Activated T-helper 1 cell treated with anti-CD3 and anti-CD28 coated beads, Interleukin-12 subunit alpha, Interleukin-12 subunit beta, Interleukin-2, Interleukin-4 antibody, amounts not matched to agents 30 ng/mL and 10 ng/mL and 1 ng/mL, durations not matched to agents 14 hours and 24 hours and 36 hours (primary cell): ENCODE data around the gene COPZ2. TPM values are rescaled to one million over a fixed set of nuclear protein-coding genes. Genes with fewer than 3 reads are reported as not detected.
"Not testable (repeated sequence)": the region's sequence is repeated elsewhere in the genome, so short reads cannot be mapped to it uniquely, and the experiment has no call there.

Source experiments
- DNase-seq: peaks from one replicate; pipeline ENCODE4 v3.0.0; 2021; ENCODE audit warnings: low spot score
- H3K27ac Mint-ChIP-seq: one replicate; pipeline ENCODE4 v1.8.0; 2021; ENCODE audit warnings: mild to moderate bottlenecking, mixed read lengths
- H3K27me3 Mint-ChIP-seq: one replicate; pipeline ENCODE4 v1.8.0; 2022; ENCODE audit warnings: mild to moderate bottlenecking, moderate library complexity, mixed read lengths; ENCODE audit not compliant: insufficient read depth
- H3K36me3 Mint-ChIP-seq: one replicate; pipeline ENCODE4 v1.8.0; 2021; ENCODE audit warnings: low read depth, mixed read lengths
- H3K4me1 Mint-ChIP-seq: one replicate; pipeline ENCODE4 v1.8.0; 2021; ENCODE audit warnings: low read depth, mixed read lengths
- H3K4me3 Mint-ChIP-seq: one replicate; pipeline ENCODE4 v1.8.0; 2021; ENCODE audit warnings: mild to moderate bottlenecking, moderate library complexity, mixed read lengths
- H3K9me3 Mint-ChIP-seq: one replicate; pipeline ENCODE4 v1.8.0; 2021; ENCODE audit warnings: mixed read lengths
- intact Hi-C: fragments of 100-400 bp; cut with micrococcal nuclease; formaldehyde crosslinking; loops from one replicate; pipeline ENCODE4 v1.15.1; 2024
- total RNA-seq: library from RNA; stranded (reverse); gene quantifications from 2 replicates; pipeline ENCODE4 v1.2.3, GENCODE V29; 2022

Gene COPZ2
- total RNA-seq, 1 donor from 2014 or later = 3.4 TPM

GRCh38 chr17:47995241-47995935, 42.2 kb downstream of the COPZ2 start:
- intact Hi-C loops = no loop called here
- no peak for DNase-seq
- Mint-ChIP-seq H3K9me3 (no peaks in the 10 kb centered on the region), H3K4me1 (no peaks in the 10 kb centered on the region), H3K4me3 (no peak overlapping the region), H3K36me3 (no peaks in the 10 kb centered on the region), H3K27ac (no peak overlapping the region), H3K27me3 (peaks cover 6% of the 10 kb centered on the region)

- Mint-ChIP-seq H3K27me3 (peaks cover 6% of the 10 kb centered on the region), H3K9me3 (no peaks in the 10 kb centered on the region), H3K36me3 (no peaks in the 10 kb centered on the region), H3K4me1 (peaks cover 3% of the 10 kb centered on the region), H3K4me3 (no peak overlapping the region), H3K27ac (no peak overlapping the region)
- intact Hi-C loops = no loop called here
- no peak for DNase-seq
Observed at GRCh38 chr17:47994724-47995123, 42.9 kb downstream of the COPZ2 start.

- DNase-seq = no peak
- Mint-ChIP-seq H3K9me3 (no peaks in the 10 kb centered on the region), H3K4me3 (no peak overlapping the region), H3K27me3 (peaks cover 4% of the 10 kb centered on the region), H3K4me1 (peaks cover 10% of the 10 kb centered on the region), H3K27ac (no peak overlapping the region), H3K36me3 (no peaks in the 10 kb centered on the region)
- intact Hi-C loops = no loop called here
Observed at GRCh38 chr17:47993964-47994363, 43.6 kb downstream of the COPZ2 start.

GRCh38 chr17:47993031-47993564, 44.5 kb downstream of the COPZ2 start:
- H3K27ac Mint-ChIP-seq = no peak overlapping the region
- H3K36me3 Mint-ChIP-seq = no peaks in the 10 kb centered on the region
- H3K4me1 Mint-ChIP-seq = peaks cover 16% of the 10 kb centered on the region
- DNase-seq = no peak
- intact Hi-C loops = no loop called here
- H3K27me3 Mint-ChIP-seq = peaks cover 4% of the 10 kb centered on the region
- H3K4me3 Mint-ChIP-seq = no peak overlapping the region
- H3K9me3 Mint-ChIP-seq = no peaks in the 10 kb centered on the region

GRCh38 chr17:47992216-47992615, 45.4 kb downstream of the COPZ2 start:
- no peaks in the 10 kb centered on the region for H3K36me3 Mint-ChIP-seq
- H3K27ac Mint-ChIP-seq = no peak overlapping the region
- no peak for DNase-seq
- H3K27me3 Mint-ChIP-seq = peaks cover 4% of the 10 kb centered on the region
- H3K4me3 Mint-ChIP-seq = no peak overlapping the region
- intact Hi-C loops = no loop called here
- H3K9me3 Mint-ChIP-seq = no peaks in the 10 kb centered on the region
- peaks cover 16% of the 10 kb centered on the region for H3K4me1 Mint-ChIP-seq

- intact Hi-C loops = no loop called here
- H3K9me3 Mint-ChIP-seq = no peaks in the 10 kb centered on the region
Observed at GRCh38 chr17:47990962-47991731, 46.5 kb downstream of the COPZ2 start.

GRCh38 chr17:47989700-47990099, 47.9 kb downstream of the COPZ2 start:
- no peak overlapping the region for H3K27ac Mint-ChIP-seq
- H3K4me3 Mint-ChIP-seq = no peak overlapping the region
- H3K27me3 Mint-ChIP-seq = no peaks in the 10 kb centered on the region
- H3K36me3 Mint-ChIP-seq = peaks cover 5% of the 10 kb centered on the region
- peaks cover 16% of the 10 kb centered on the region for H3K4me1 Mint-ChIP-seq
- DNase-seq = no peak
- no peaks in the 10 kb centered on the region for H3K9me3 Mint-ChIP-seq
- intact Hi-C loops = no loop called here

More at GRCh38 chr17:47990962-47991731, 46.5 kb downstream of the COPZ2 start:
- Mint-ChIP-seq H3K4me1 (peaks cover 16% of the 10 kb centered on the region), H3K27me3 (no peaks in the 10 kb centered on the region), H3K4me3 (no peak overlapping the region), H3K36me3 (no peaks in the 10 kb centered on the region), H3K27ac (no peak overlapping the region)
- no peak for DNase-seq

GRCh38 chr17:47989159-47989558, 48.4 kb downstream of the COPZ2 start:
- H3K27ac Mint-ChIP-seq = no peak overlapping the region
- no peak overlapping the region for H3K4me3 Mint-ChIP-seq
- peaks cover 16% of the 10 kb centered on the region for H3K4me1 Mint-ChIP-seq
- H3K27me3 Mint-ChIP-seq = no peaks in the 10 kb centered on the region
- intact Hi-C loops = no loop called here
- H3K36me3 Mint-ChIP-seq = peaks cover 5% of the 10 kb centered on the region
- H3K9me3 Mint-ChIP-seq = no peaks in the 10 kb centered on the region
- no peak for DNase-seq

- H3K9me3 Mint-ChIP-seq, intact Hi-C loops, H3K27me3 Mint-ChIP-seq, H3K4me3 Mint-ChIP-seq, DNase-seq, H3K27ac Mint-ChIP-seq, H3K36me3 Mint-ChIP-seq: not testable (repeated sequence)
- H3K4me1 Mint-ChIP-seq = peaks cover 16% of the 10 kb centered on the region
Observed at GRCh38 chr17:47988445-47988844, 49.2 kb downstream of the COPZ2 start.

GRCh38 chr17:47987240-47987835, 50.3 kb downstream of the COPZ2 start:
- H3K27me3 Mint-ChIP-seq = no peaks in the 10 kb centered on the region
- H3K4me3 Mint-ChIP-seq = no peak overlapping the region
- peaks cover 16% of the 10 kb centered on the region for H3K4me1 Mint-ChIP-seq
- peaks cover 5% of the 10 kb centered on the region for H3K36me3 Mint-ChIP-seq
- intact Hi-C loops = no loop called here
- H3K27ac Mint-ChIP-seq = no peak overlapping the region
- H3K9me3 Mint-ChIP-seq = no peaks in the 10 kb centered on the region
- no peak for DNase-seq

- no peak overlapping the region for H3K27ac Mint-ChIP-seq
- intact Hi-C loops = no loop called here
- peaks cover 20% of the 10 kb centered on the region for H3K4me1 Mint-ChIP-seq
- no peak overlapping the region for H3K4me3 Mint-ChIP-seq
- H3K9me3 Mint-ChIP-seq = no peaks in the 10 kb centered on the region
- no peaks in the 10 kb centered on the region for H3K27me3 Mint-ChIP-seq
- no peak for DNase-seq
- H3K36me3 Mint-ChIP-seq = peaks cover 5% of the 10 kb centered on the region
Observed at GRCh38 chr17:47986520-47986919, 51.1 kb downstream of the COPZ2 start.

GRCh38 chr17:47983492-47984223, 53.9 kb downstream of the COPZ2 start:
- no peak for DNase-seq
- Mint-ChIP-seq H3K27ac (no peak overlapping the region), H3K4me1 (peaks cover 13% of the 10 kb centered on the region), H3K36me3 (peaks cover 26% of the 10 kb centered on the region), H3K4me3 (no peak overlapping the region), H3K9me3 (no peaks in the 10 kb centered on the region), H3K27me3 (no peaks in the 10 kb centered on the region)
- intact Hi-C loops = no loop called here
